ENCODE measurements around the gene RBM7. TPM values are rescaled to one million over a fixed set of nuclear protein-coding genes. Genes with fewer than 3 reads are reported as not detected.

The RBM7 gene
- total RNA-seq, result 10 to 100 TPM; 13.7 to 28.0 (median 17.6) TPM

GRCh38 chr11:114400216-114400914 lies at the start of gene RBM7, which contains the start of gene C11orf71:
Gene RBM7 (plus strand): TSS chr11:114400666. CDS start chr11:114400672, 6 bp downstream.
Gene C11orf71 (minus strand): TSS chr11:114400511. CDS start chr11:114400331, 180 bp downstream.
- H3K4me3 ChIP-seq, result peak within 1 kb of the TSS; percentile 73 to 88 (median 78)
- intact Hi-C loops (cut with DNase I), result loop anchor here (2.0 to 5.0 kb wide), 2 partner anchors 38 to 53 kb away; partner anchors contain the start of gene REXO2
- no peaks in the 10 kb centered on the region for H3K27me3 ChIP-seq
- H3K9me3 ChIP-seq, result no peaks in the 10 kb centered on the region
- DNase-seq (ENCODE audit: extremely low spot score), result peak; percentile 99
- 0% methylated on average over 48 of the region's 65 CpGs for WGBS
- TF ChIP-seq POLR2A (IDR thresholded peaks at IDR 0.05; ENCODE audit: low read depth) (peak; percentile 76), EP300 (IDR thresholded peaks at IDR 0.05) (no peak), POLR2AphosphoS5 (IDR thresholded peaks at IDR 0.05) (peak; percentile 98 to 99), CTCF (IDR thresholded peaks at IDR 0.05) (peak in 1 of 3 experiments; percentile 17)
- H3K4me1 ChIP-seq, result peaks cover 41 to 67% (median 60%) of the 10 kb centered on the region in 4 donors
- H3K36me3 ChIP-seq, result peaks cover 0 to 5% (median 2%) of the 10 kb centered on the region in 4 donors
- H3K27ac ChIP-seq (replicated peaks in 1 of 4), result peak within 1 kb of the TSS; percentile 95 to 98 (median 98)

GRCh38 chr11:114353443-114353842 lies 47.0 kb upstream of the RBM7 start:
- Histone ChIP-seq H3K4me1 (no peaks in the 10 kb centered on the region), H3K27me3 (no peaks in the 10 kb centered on the region), H3K36me3 (no peaks in the 10 kb centered on the region), H3K9me3 (no peaks in the 10 kb centered on the region), H3K27ac (replicated peaks in 1 of 4) (no peak overlapping the region), H3K4me3 (no peak overlapping the region)
- intact Hi-C loops (cut with DNase I), result no loop called here
- 87% methylated on average over 3 of the region's 3 CpGs for WGBS
- no peak for DNase-seq (ENCODE audit: extremely low spot score)
- TF ChIP-seq EP300 (IDR thresholded peaks at IDR 0.05) (no peak), POLR2AphosphoS5 (IDR thresholded peaks at IDR 0.05) (no peak), POLR2A (IDR thresholded peaks at IDR 0.05; ENCODE audit: low read depth) (no peak)

GRCh38 chr11:114354076-114354475 lies 46.4 kb upstream of the RBM7 start:
- intact Hi-C loops (cut with DNase I), result no loop called here
- WGBS, result 60% methylated on average over 3 of the region's 3 CpGs
- Histone ChIP-seq H3K9me3 (no peaks in the 10 kb centered on the region), H3K36me3 (no peaks in the 10 kb centered on the region), H3K27me3 (no peaks in the 10 kb centered on the region), H3K4me3 (no peak overlapping the region), H3K27ac (replicated peaks in 1 of 4) (no peak overlapping the region), H3K4me1 (no peaks in the 10 kb centered on the region)
- no peak for DNase-seq (ENCODE audit: extremely low spot score)
- TF ChIP-seq POLR2AphosphoS5 (IDR thresholded peaks at IDR 0.05), result no peak
- no peak for TF ChIP-seq CTCF (IDR thresholded peaks at IDR 0.05)
- no peak for TF ChIP-seq EP300 (IDR thresholded peaks at IDR 0.05)
- TF ChIP-seq POLR2A (IDR thresholded peaks at IDR 0.05; ENCODE audit: low read depth), result no peak

GRCh38 chr11:114358716-114359115 lies 41.8 kb upstream of the RBM7 start:
- no peaks in the 10 kb centered on the region for H3K4me1 ChIP-seq
- no peaks in the 10 kb centered on the region for H3K36me3 ChIP-seq
- intact Hi-C loops (cut with DNase I), result no loop called here
- H3K4me3 ChIP-seq, result no peak overlapping the region
- TF ChIP-seq EP300 (IDR thresholded peaks at IDR 0.05), result no peak
- TF ChIP-seq CTCF (IDR thresholded peaks at IDR 0.05), result no peak
- TF ChIP-seq POLR2AphosphoS5 (IDR thresholded peaks at IDR 0.05), result no peak
- TF ChIP-seq POLR2A (IDR thresholded peaks at IDR 0.05; ENCODE audit: low read depth), result no peak
- H3K27ac ChIP-seq (replicated peaks in 1 of 4), result no peak overlapping the region
- no peak for DNase-seq (ENCODE audit: extremely low spot score)
- no peaks in the 10 kb centered on the region for H3K27me3 ChIP-seq
- 70% methylated on average over 1 of the region's 1 CpG for WGBS
- H3K9me3 ChIP-seq, result peaks cover 0 to 7% (median 0%) of the 10 kb centered on the region in 4 donors

GRCh38 chr11:114359342-114359741 lies 41.1 kb upstream of the RBM7 start:
- TF ChIP-seq POLR2A (IDR thresholded peaks at IDR 0.05; ENCODE audit: low read depth) (no peak), POLR2AphosphoS5 (IDR thresholded peaks at IDR 0.05) (no peak), CTCF (IDR thresholded peaks at IDR 0.05) (no peak), EP300 (IDR thresholded peaks at IDR 0.05) (no peak)
- DNase-seq (ENCODE audit: extremely low spot score), result no peak
- intact Hi-C loops (cut with DNase I), result no loop called here

More at GRCh38 chr11:114359342-114359741, 41.1 kb upstream of the RBM7 start:
- Histone ChIP-seq H3K27me3 (no peaks in the 10 kb centered on the region), H3K4me1 (no peaks in the 10 kb centered on the region), H3K9me3 (peaks cover 0 to 7% (median 0%) of the 10 kb centered on the region in 4 donors), H3K36me3 (no peaks in the 10 kb centered on the region), H3K27ac (replicated peaks in 1 of 4) (no peak overlapping the region), H3K4me3 (no peak overlapping the region)

Data from esophagus muscularis mucosa (tissue), 4 donors.